WTC11 (cell line): ENCODE data around the gene MRAS.

Source experiments
- FOXP1 ChIP-seq: sonication (generic); formaldehyde crosslinking; IDR thresholded peaks from 2 replicates; pipeline ENCODE4 v1.8.0; 2022; ENCODE audit warnings: missing genetic modification reagents, mild to moderate bottlenecking, moderate library complexity, borderline replicate concordance
- GABPB1 ChIP-seq: sonication (generic); formaldehyde crosslinking; IDR thresholded peaks from 2 replicates; pipeline ENCODE4 v1.8.1; 2023; ENCODE audit warnings: mild to moderate bottlenecking, missing genetic modification reagents
- NFE2L1 ChIP-seq: sonication (generic); formaldehyde crosslinking; IDR thresholded peaks from 2 replicates; pipeline ENCODE4 v1.8.1; 2023; ENCODE audit warnings: missing genetic modification reagents
- SP1 ChIP-seq: sonication (generic); formaldehyde crosslinking; conservative IDR thresholded peaks from 2 replicates; pipeline ENCODE4 v1.8.1; 2022; ENCODE audit warnings: missing genetic modification reagents
- TF ChIP-seq, protein P1 (sequence below): fragments of 200-600 bp; IDR thresholded peaks from 2 replicates; pipeline ENCODE4 v1.8.0; 2022; ENCODE audit warnings: antibody characterized with exemption
- TF ChIP-seq, protein P2 (sequence below): sonication (generic); formaldehyde crosslinking; IDR thresholded peaks from 2 replicates; pipeline ENCODE4 v1.8.1; 2023; ENCODE audit warnings: mild to moderate bottlenecking, missing genetic modification reagents, moderate library complexity
- TF ChIP-seq, protein P3 (sequence below): sonication (generic); formaldehyde crosslinking; IDR thresholded peaks from 2 replicates; pipeline ENCODE4 v1.8.0; 2022; ENCODE audit warnings: mild to moderate bottlenecking, missing genetic modification reagents
- TF ChIP-seq, protein P4 (sequence below): sonication (generic); formaldehyde crosslinking; IDR thresholded peaks from 2 replicates; pipeline ENCODE4 v1.8.1; 2022; ENCODE audit warnings: missing genetic modification reagents, borderline replicate concordance

DNA sequence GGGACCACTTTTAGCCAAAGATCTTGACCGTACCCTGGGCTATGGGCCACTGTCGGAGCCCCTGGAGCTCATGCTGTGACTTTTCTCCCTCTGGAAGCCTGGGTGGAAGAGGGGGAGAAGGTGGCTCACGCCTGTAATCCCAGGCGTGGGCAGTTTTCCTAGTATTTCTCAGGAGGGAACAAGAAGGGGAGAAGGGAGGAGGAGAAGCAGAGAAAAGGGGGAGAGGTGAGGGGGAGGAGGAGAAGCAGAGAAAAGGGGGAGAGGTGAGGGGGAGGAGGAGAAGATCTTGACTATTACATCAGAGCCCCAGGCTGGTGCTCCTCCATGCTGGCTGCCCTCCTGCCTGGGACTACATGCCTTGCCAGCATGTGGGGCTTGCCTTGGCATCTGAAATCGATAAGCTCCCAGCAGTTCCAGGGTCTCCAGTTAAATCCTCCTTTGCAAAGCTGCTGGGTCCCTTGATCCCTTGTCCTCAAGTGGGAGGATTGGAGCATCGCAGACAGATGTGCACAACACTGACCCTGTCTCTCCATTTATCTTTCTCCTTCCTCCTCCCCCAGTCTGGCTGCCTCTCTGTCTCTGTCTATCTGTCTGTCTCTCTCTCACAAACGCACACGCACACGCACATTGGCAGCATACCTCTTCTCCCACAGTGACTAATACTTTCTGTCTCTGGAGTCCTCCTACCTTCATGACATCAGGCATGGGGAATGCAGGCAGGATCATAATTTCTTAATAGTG, 41.6 kb downstream of the MRAS start:
- TF ChIP-seq FOXP1 (CRISPR knock-in tag): no peak
- no peak for TF ChIP-seq NFE2L1 (CRISPR knock-in tag)
- TF ChIP-seq, protein P1, sequence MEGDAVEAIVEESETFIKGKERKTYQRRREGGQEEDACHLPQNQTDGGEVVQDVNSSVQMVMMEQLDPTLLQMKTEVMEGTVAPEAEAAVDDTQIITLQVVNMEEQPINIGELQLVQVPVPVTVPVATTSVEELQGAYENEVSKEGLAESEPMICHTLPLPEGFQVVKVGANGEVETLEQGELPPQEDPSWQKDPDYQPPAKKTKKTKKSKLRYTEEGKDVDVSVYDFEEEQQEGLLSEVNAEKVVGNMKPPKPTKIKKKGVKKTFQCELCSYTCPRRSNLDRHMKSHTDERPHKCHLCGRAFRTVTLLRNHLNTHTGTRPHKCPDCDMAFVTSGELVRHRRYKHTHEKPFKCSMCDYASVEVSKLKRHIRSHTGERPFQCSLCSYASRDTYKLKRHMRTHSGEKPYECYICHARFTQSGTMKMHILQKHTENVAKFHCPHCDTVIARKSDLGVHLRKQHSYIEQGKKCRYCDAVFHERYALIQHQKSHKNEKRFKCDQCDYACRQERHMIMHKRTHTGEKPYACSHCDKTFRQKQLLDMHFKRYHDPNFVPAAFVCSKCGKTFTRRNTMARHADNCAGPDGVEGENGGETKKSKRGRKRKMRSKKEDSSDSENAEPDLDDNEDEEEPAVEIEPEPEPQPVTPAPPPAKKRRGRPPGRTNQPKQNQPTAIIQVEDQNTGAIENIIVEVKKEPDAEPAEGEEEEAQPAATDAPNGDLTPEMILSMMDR: no peak
- TF ChIP-seq, protein P2, sequence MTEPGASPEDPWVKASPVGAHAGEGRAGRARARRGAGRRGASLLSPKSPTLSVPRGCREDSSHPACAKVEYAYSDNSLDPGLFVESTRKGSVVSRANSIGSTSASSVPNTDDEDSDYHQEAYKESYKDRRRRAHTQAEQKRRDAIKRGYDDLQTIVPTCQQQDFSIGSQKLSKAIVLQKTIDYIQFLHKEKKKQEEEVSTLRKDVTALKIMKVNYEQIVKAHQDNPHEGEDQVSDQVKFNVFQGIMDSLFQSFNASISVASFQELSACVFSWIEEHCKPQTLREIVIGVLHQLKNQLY (CRISPR knock-in tag): no peak
- TF ChIP-seq GABPB1 (CRISPR knock-in tag): no peak
- TF ChIP-seq, protein P3, sequence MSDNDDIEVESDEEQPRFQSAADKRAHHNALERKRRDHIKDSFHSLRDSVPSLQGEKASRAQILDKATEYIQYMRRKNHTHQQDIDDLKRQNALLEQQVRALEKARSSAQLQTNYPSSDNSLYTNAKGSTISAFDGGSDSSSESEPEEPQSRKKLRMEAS: no peak
- no peak for TF ChIP-seq SP1 (CRISPR knock-in tag)
- TF ChIP-seq, protein P4, sequence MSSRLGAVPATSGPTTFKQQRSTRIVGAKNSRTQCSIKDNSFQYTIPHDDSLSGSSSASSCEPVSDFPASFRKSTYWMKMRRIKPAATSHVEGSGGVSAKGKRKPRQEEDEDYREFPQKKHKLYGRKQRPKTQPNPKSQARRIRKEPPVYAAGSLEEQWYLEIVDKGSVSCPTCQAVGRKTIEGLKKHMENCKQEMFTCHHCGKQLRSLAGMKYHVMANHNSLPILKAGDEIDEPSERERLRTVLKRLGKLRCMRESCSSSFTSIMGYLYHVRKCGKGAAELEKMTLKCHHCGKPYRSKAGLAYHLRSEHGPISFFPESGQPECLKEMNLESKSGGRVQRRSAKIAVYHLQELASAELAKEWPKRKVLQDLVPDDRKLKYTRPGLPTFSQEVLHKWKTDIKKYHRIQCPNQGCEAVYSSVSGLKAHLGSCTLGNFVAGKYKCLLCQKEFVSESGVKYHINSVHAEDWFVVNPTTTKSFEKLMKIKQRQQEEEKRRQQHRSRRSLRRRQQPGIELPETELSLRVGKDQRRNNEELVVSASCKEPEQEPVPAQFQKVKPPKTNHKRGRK: no peak
